Measurements from ENCODE around the gene RSPO1.

The RSPO1 gene

GRCh38 chr1:37650173-37650572, 15.5 kb upstream of the RSPO1 start:
- no peak for DNase-seq (ENCODE audit: insufficient read length, low spot score)
- FAIRE-seq = no peak
- TF ChIP-seq CTCF (IDR thresholded peaks at IDR 0.05; ENCODE audit: insufficient read depth, missing control alignments) = no peak

GRCh38 chr1:37647281-37647680, 12.6 kb upstream of the RSPO1 start:
- FAIRE-seq (no peak), DNase-seq (ENCODE audit: insufficient read length, low spot score) (no peak)
- TF ChIP-seq CTCF (IDR thresholded peaks at IDR 0.05; ENCODE audit: insufficient read depth, missing control alignments) = no peak

- no peak for TF ChIP-seq CTCF (IDR thresholded peaks at IDR 0.05; ENCODE audit: insufficient read depth, missing control alignments)
- no peak for DNase-seq (ENCODE audit: insufficient read length, low spot score)
- FAIRE-seq = no peak
Observed at GRCh38 chr1:37641059-37641458, 6.4 kb upstream of the RSPO1 start.

- FAIRE-seq = no peak
- no peak for DNase-seq (ENCODE audit: insufficient read length, low spot score)
- no peak for TF ChIP-seq CTCF (IDR thresholded peaks at IDR 0.05; ENCODE audit: insufficient read depth, missing control alignments)
Observed at GRCh38 chr1:37636435-37636834, 1.7 kb upstream of the RSPO1 start.

- TF ChIP-seq CTCF (IDR thresholded peaks at IDR 0.05; ENCODE audit: insufficient read depth, missing control alignments) = no peak
- FAIRE-seq (no peak), DNase-seq (ENCODE audit: insufficient read length, low spot score) (no peak)
Observed at GRCh38 chr1:37634992-37635902, 555 bp upstream of the RSPO1 start.

GRCh38 chr1:37633938-37634243, 801 bp downstream of the RSPO1 start:
- TF ChIP-seq CTCF (IDR thresholded peaks at IDR 0.05; ENCODE audit: insufficient read depth, missing control alignments) = no peak
- FAIRE-seq = no peak

More at GRCh38 chr1:37633938-37634243, 801 bp downstream of the RSPO1 start:
- DNase-seq (ENCODE audit: insufficient read length, low spot score) = no peak

Data from D721Med (cell line).